NCI-H1694 treated with DMSO at 0.1 percent for 48 hours (cell line): Measurements from ENCODE around the gene NSDHL.

Experiments
- DNase-seq: peaks from one replicate; lab custom pipeline; 2025; lab: John Stamatoyannopoulos, UW

Gene NSDHL

DNA sequence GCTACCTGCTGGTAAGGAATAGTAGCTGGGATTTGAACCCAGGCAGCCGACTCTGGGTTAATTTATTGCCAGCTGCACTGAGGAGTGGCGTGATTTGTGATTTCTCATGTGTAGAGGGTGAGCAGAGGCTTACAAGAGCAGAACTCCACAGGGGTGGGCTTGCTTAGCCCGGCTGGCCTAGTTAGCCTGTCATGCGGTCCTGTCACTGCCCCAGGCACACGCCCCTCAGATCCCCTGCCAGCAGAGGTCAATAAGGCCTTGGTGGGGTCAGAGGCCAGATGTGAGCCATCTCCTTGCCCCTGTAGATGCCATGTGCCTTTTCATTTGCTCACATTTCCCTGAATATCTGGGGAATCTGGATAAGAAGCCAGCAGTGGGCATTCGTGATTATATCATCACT, 13.4 kb downstream of the NSDHL start:
- DNase-seq = no peak

DNA sequence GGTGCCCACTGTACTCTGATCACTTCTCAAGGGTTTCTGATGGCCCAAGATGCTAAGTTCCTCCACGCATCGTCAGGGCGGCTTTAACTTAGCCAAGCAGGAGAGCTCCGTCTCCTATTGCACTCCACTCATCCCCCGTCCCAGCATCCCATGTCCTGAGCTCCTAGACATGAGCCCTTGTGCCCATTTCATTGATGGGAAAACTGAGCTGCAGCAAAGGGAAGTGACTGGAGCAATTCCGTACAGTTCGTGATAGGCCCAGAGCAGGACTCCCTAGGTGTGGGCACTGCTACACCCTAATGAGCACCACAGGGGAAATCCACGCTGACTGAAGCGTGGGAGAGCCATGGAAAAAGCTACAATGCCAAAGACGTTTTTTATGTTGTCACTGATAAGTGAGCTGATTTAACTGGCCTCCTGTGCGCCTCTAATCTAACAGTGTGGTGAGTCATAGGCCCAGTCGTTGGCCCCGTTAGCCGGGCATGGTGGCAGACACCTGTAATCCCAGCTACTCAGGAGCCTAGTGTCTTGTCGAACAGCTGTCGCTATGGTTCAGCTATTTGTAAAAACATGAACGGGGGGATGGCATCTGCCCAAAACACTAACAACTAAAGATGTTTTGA, 14.9 kb downstream of the NSDHL start:
- DNase-seq = no peak

GRCh38 chrX:152847281-152847680, 16.4 kb downstream of the NSDHL start:
- DNase-seq = no peak

- DNase-seq = no peak
Measured at GRCh38 chrX:152850465-152850864, 19.6 kb downstream of the NSDHL start.

- no peak for DNase-seq
Measured at GRCh38 chrX:152853986-152854385, 23.1 kb downstream of the NSDHL start.

- no peak for DNase-seq
Measured at GRCh38 chrX:152861116-152861515, 30.3 kb downstream of the NSDHL start.

DNA sequence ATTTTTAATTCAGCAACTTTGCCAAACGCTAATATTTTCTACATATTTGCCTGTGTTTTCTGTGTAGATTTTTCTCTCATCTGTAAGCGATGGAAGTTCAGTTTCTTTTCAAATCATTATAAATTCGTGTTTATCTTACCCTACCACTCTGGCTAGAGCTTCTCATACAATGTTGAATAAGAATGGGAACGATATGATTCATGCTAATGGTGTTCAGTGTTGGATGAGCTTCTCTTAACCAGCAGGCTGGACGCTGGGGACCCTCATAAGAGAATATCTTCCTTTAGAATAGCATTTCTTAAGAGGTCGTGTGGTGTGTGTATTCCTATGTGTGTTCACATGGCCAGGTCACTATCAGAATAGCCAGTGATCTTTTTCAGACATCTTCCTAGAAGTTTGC, 31.0 kb downstream of the NSDHL start:
- no peak for DNase-seq

GRCh38 chrX:152865232-152865920, 34.5 kb downstream of the NSDHL start:
- no peak for DNase-seq

DNA sequence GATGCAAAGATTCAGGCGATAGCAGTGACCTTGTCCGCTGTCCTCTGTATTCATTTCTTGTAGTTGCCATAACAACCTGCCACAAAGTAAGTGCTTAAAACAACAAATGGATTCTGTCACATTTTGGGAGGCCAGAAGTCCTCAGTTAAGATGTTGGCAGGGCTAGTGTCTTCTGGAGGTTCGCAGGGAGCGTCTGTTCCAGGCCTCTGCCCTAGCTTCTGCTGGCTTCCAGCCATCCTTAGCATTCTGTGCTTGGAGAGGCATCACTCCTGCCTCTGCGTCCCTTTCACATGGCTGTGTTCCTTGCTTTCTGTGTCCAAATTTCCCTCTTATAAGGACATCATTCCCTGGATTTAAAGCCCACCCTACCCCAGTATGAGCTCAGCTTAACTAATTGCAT, 35.5 kb downstream of the NSDHL start:
- no peak for DNase-seq

DNA sequence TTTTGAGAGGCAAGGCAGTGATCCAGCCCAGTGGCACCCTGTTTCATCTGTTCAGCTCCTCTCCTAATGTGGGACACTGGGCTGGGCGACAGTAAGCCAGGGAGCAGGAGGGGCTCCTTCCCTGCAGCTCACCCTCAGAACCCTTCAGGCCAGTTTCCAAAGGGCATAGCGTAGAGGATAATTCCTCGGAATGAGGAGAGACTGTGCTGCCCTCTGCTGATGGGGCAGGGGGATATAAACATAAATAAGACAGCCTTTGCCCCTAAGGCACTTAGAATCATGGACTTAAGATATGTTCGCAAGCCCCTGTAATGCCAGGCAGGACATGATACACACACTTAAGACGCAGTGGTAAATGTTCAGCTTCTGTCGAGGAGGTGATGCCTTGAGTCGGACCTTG, 39.1 kb downstream of the NSDHL start:
- DNase-seq = no peak

DNA sequence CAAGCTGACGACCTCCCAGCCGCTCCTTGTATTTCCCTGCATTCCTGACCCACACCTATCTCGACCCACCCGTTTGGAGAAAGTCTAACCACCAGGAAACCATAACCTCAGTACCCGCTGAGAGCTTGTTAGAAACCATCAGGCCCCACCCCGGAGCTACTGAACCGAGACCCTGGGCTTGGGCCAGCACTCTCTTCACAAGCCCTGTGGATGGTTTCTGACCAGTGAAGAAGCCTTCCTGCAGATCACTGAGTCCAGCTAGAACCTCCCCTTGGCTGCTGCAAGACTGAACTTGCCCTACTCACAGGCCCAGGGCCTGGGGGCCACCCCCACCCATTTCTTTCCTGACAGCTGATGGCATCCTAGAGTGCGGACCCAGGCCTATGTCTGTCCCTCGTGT, 40.4 kb downstream of the NSDHL start:
- no peak for DNase-seq

GRCh38 chrX:152872522-152872921, 41.7 kb downstream of the NSDHL start:
- DNase-seq = no peak

- DNase-seq = no peak
Measured at GRCh38 chrX:152873361-152873760, 42.5 kb downstream of the NSDHL start.

GRCh38 chrX:152876931-152877840, 46.3 kb downstream of the NSDHL start:
- DNase-seq = no peak

- DNase-seq = no peak
Measured at GRCh38 chrX:152878976-152879755, 48.3 kb downstream of the NSDHL start.

DNA sequence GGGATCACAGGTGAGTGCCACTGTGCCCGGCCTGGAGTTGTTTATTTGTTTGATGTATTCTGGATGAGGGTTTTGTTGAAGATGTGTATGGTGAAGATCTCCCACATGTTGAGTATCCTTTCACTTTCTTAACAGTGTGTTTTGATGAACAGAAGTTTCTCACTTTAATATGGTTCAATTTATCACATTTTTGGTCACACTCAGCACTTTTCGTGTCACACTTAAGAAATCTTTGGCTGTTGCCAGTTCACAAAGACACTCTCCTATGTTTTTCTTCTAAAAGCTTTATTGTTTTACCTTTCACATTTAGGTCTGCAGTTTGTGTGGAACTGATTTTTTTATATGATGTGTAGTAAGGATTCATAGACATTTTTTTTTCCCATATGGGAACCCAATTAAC, 50.4 kb downstream of the NSDHL start:
- DNase-seq = no peak

GRCh38 chrX:152884171-152884570, 53.3 kb downstream of the NSDHL start:
- DNase-seq = no peak

DNA sequence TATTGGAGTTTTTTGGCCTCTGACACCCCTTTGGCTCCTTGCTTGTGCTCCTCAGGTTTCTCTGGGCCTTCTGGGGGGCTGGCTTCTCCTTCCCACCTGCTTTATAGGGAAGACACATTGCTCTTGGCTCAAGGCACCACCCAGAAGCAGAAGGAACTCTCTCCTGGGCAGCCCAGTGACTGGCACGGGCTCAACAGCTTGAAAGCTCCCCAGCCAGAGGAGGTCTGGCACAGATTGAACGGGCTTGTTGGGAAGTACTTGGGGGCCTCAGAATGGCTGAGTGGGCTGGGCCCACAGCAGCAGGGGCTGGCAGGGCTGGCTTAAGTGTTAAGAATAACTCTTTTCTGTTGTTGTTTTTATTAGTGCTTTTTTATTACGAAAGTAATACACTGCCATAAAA, 55.9 kb downstream of the NSDHL start:
- DNase-seq = no peak

DNA sequence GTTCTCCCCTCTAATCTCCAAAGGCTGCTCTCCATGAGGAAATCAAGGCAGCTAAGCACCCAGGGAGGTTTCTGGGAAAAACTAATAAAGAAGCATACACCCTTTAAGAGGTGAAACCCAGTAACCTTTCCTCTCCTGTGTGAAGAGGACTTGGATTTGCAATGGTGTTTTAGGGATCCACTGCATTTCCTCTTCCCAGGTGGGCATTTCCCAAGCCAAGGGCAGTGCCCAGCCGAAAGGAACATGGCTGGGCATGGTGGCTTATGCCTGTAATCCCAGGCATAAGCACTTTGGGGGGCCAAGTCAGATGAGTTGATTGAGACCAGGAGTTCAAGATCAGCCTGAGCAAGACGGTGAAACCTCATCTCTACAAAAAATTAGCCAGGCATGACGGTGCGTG, 61.6 kb downstream of the NSDHL start:
- no peak for DNase-seq

DNA sequence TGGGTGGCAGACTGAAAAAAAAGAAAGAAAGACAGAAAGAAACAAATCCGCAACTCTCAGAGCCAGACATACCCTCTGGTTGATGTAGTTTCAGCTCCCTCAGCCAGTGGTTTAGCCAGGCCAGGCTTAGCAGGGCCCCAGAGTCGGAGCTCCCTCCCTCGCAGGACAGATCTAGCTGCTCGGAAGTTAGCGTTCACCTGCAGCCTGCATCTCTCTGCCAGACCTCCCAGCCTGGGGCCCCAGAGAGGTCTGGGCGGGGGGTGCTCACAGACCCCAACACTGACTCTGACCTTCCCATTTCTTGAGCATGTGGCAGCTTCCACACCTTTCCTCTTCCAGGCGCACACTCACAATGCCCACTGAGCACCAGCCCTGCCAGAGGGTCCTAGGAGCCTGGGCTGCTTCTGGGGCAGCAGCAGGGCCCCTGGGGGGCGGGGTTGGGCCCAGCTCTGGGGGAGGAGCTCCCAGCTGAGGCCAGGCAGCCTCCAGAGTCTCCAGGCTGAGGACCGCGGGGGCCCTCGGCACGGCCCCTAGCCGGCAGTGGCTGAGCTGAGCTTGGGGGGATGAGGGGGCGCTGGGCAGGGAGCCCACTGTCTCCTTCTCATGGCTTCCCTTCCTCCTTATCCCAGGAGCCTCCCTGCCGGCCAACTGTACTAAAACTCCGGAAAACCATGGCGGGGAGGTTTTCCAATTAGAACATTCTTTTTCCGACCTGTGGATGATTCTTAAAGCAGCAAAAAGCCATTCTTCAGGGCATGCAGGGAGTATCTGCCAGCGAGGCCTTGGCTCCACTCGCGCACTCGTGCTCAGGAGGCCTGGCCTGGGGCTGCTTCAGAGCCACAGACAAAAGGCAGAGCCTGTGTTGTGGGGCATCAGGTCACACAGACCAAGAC, 62.4 kb downstream of the NSDHL start:
- no peak for DNase-seq

DNA sequence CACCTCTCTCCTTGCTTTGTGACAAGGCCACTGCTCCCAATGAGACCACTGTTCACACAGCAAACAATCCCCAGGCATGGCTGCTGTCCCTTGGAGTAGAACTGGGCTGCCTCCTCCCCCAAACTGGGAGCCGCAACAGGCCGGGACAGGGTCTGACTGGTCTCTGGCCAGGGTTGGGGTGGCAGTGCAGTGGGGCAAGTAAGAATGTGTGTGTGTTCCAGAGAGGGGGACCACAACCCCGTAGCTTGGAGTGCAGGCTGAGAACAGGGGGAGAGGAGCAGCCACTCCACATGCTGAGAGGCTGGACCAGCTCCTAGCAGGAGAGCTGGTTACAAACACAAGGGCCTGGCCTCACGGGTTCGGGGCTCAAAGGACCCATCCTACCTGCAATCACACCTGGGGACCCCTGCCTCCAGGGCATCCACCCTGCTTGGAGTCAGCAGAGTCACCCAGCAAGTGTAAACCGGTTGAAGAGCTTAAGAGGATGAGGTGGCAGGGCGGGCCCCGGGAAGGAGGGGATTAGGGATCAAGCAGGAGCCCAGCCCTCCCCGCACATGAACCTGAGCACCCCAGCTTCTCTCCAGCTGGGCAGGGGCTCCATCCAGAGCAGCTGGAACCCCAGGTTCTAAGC, 63.2 kb downstream of the NSDHL start:
- no peak for DNase-seq
